Adrenal gland (tissue), 12 donors: ENCODE measurements around the gene CEP89. TPM values are rescaled to one million over a fixed set of nuclear protein-coding genes. Genes with fewer than 3 reads are reported as not detected.
"Not testable (repeated sequence)": the region's sequence is repeated elsewhere in the genome, so short reads cannot be mapped to it uniquely, and the experiment has no call there.

Experiments
- DNase-seq, 7 donors: peaks; one replicate each; pipeline ENCODE4 v3.0.0-alpha.2; 2019 to 2020
- H3K27ac ChIP-seq, 5 donors: fragments of 200-600 bp; sonication (generic) in 4 of 5; 1 replicate in 3 of 5; 2 replicates in 2 of 5; pipeline versions ENCODE4 v1.5.1 to v1.8.0; 2016 to 2020; ENCODE audit warnings: mild to moderate bottlenecking in 1 of 5
- H3K27me3 ChIP-seq: fragments of 200-600 bp; 2 replicates; pipeline ENCODE4 v1.8.0; 2021
- H3K36me3 ChIP-seq, 2 donors: fragments of 200-600 bp; replicated peaks in 1 of 2; 1 replicate in 1 of 2; 2 replicates in 1 of 2; pipeline versions ENCODE4 v1.5.1 to v1.8.0; 2018 to 2022
- H3K4me1 ChIP-seq, 2 donors: fragments of 200-600 bp; replicated peaks in 1 of 2; 1 replicate in 1 of 2; 2 replicates in 1 of 2; pipeline versions ENCODE4 v1.5.1 to v1.8.0; 2018 to 2021
- H3K4me3 ChIP-seq, 4 donors: fragments of 200-600 bp; sonication (generic) in 3 of 4; one replicate each; pipeline ENCODE4 v1.5.1; 2016 to 2018
- H3K9me3 ChIP-seq, 3 donors: fragments of 200-600 bp; sonication (generic) in 1 of 3; replicated peaks in 1 of 3; 1 replicate in 2 of 3; 2 replicates in 1 of 3; pipeline versions ENCODE4 v1.5.1 to v1.8.0; 2016 to 2021
- CTCF ChIP-seq, 6 experiments: fragments of 450-650 bp in 4 of 6; fragments of 200-600 bp in 2 of 6; sonication (generic) in 1 of 6; IDR thresholded peaks; 1 replicate in 5 of 6; 2 replicates in 1 of 6; pipeline versions ENCODE4 v1.5.1 to v1.8.0; 2016 to 2021; ENCODE audit warnings: antibody characterized with exemption in 6 of 6, mild to moderate bottlenecking in 2 of 6, moderate library complexity in 1 of 6
- POLR2A ChIP-seq, 2 donors: fragments of 450-650 bp; IDR thresholded peaks; one replicate each; pipeline ENCODE4 v1.6.1; 2017; ENCODE audit warnings: antibody characterized with exemption in 2 of 2, mild to moderate bottlenecking in 2 of 2, moderate library complexity in 1 of 2
- WGBS, 4 donors: extraction: QIAGEN DNeasy Blood & Tissue Kit in 2 of 4; methylation state at CpG; one replicate each; pipeline versions ENCODE4 v1.1.5 to v1.1.7; 2013 to 2017; 5-methylcytosine and 5-hydroxymethylcytosine counted together
- intact Hi-C, 2 donors: fragments of 100-400 bp; cut with DNase I; formaldehyde crosslinking; loops; one replicate each; pipeline versions ENCODE4 v1.14.1 to v1.15.0; 2022 to 2023
- polyA plus RNA-seq, 3 donors: library from polyadenylated mRNA; stranded (reverse); fragments of 200-250 nt in 2 of 3; fragments of 350-450 nt in 1 of 3; fragmentation: Illumina TruSeq in 1 of 3; extraction: RNeasy Lipid Tissue Mini Kit (QIAGEN cat#74804) in 1 of 3; gene quantifications; one replicate each; pipeline ENCODE4 v1.2.3, GENCODE V29; 2013 to 2014
- total RNA-seq, 9 donors: library from RNA; depleted of rRNA in 4 of 9; stranded (reverse); fragments of >200 nt in 4 of 9; fragments of 120-200 nt in 1 of 9; fragmentation: NEBNext Ultra II Directional in 1 of 9; extraction: Animal tissue kit (Norgen Biotek cat#: 25700) in 1 of 9; gene quantifications; one replicate each; pipeline versions ENCODE4 v1.1.0 to v1.2.4, GENCODE V29; 2013 to 2023
- donor health status: healthy with polysubstance abuse.
- donor health status: Bipolar disorder and iron deficiency.
- donor health status: DM: yes; HTN: yes; CAD: no.
- donor health status: DM: no; HTN: no; CAD: no.
- donor health status: DM: no; HTN: no; CAD: no.
- donor health status: DM: yes; HTN: yes; CAD: no.

Gene CEP89
- total and polyA plus RNA-seq, 12 donors, result 9.2 to 20.1 (median 13.9) TPM

GRCh38 chr19:32870981-32871451 is 100.7 kb downstream of the CEP89 start:
- no peak for DNase-seq

GRCh38 chr19:32869966-32870573 is 101.7 kb downstream of the CEP89 start:
- no peaks in the 10 kb centered on the region for H3K4me1 ChIP-seq
- intact Hi-C loops, result no loop called here
- H3K4me3 ChIP-seq, result no peak overlapping the region
- no peaks in the 10 kb centered on the region for H3K36me3 ChIP-seq
- no peak for DNase-seq
- WGBS, 4 donors, result 79 to 81% (median 80%) methylated on average over 13 to 18 of the region's 18 CpGs
- no peaks in the 10 kb centered on the region for H3K9me3 ChIP-seq
- H3K27ac ChIP-seq, result no peak overlapping the region
- no peak for TF ChIP-seq CTCF (IDR thresholded peaks at IDR 0.05)
- H3K27me3 ChIP-seq, result no peaks in the 10 kb centered on the region

More at GRCh38 chr19:32870981-32871451, 100.7 kb downstream of the CEP89 start:
- Histone ChIP-seq H3K27me3 (no peaks in the 10 kb centered on the region), H3K4me3 (no peak overlapping the region), H3K4me1 (no peaks in the 10 kb centered on the region), H3K27ac (no peak overlapping the region), H3K9me3 (no peaks in the 10 kb centered on the region), H3K36me3 (no peaks in the 10 kb centered on the region)
- no peak for TF ChIP-seq POLR2A (IDR thresholded peaks at IDR 0.05)
- no peak for TF ChIP-seq CTCF (IDR thresholded peaks at IDR 0.05)
- intact Hi-C loops, result no loop called here
- WGBS, 4 donors, result 65 to 80% (median 74%) methylated on average over 9 to 12 of the region's 12 CpGs

GRCh38 chr19:32869369-32869965 is 102.3 kb downstream of the CEP89 start, which contains the start of gene SLC7A9:
TSS of gene SLC7A9 (minus strand) at chr19:32869767. CDS start at chr19:32868534, 1,233 bp downstream.
- Histone ChIP-seq H3K4me1 (no peaks in the 10 kb centered on the region), H3K4me3 (no peak within 1 kb of the TSS), H3K36me3 (no peaks in the 10 kb centered on the region), H3K27ac (no peak within 1 kb of the TSS), H3K27me3 (no peaks in the 10 kb centered on the region), H3K9me3 (no peaks in the 10 kb centered on the region)
- no peak for DNase-seq
- 73 to 78% (median 76%) methylated on average over 14 of the region's 14 CpGs for WGBS, 4 donors
- intact Hi-C loops, result no loop called here
- TF ChIP-seq POLR2A (IDR thresholded peaks at IDR 0.05), result no peak
- no peak for TF ChIP-seq CTCF (IDR thresholded peaks at IDR 0.05)

GRCh38 chr19:32868206-32868950 is 103.4 kb downstream of the CEP89 start:
- WGBS, 4 donors, result 89 to 93% (median 90%) methylated on average over 15 to 19 of the region's 19 CpGs
- Histone ChIP-seq H3K4me1 (no peaks in the 10 kb centered on the region), H3K27me3 (no peaks in the 10 kb centered on the region), H3K9me3 (no peaks in the 10 kb centered on the region), H3K4me3 (no peak overlapping the region), H3K27ac (no peak overlapping the region), H3K36me3 (no peaks in the 10 kb centered on the region)
- intact Hi-C loops, result no loop called here
- TF ChIP-seq POLR2A (IDR thresholded peaks at IDR 0.05) (no peak), CTCF (IDR thresholded peaks at IDR 0.05) (no peak)
- no peak for DNase-seq

GRCh38 chr19:32867436-32867835 is 104.3 kb downstream of the CEP89 start:
- H3K36me3 ChIP-seq, H3K27ac ChIP-seq, DNase-seq, intact Hi-C loops, H3K27me3 ChIP-seq, H3K4me3 ChIP-seq, H3K4me1 ChIP-seq, H3K9me3 ChIP-seq: not testable (repeated sequence)
- WGBS, 4 donors, result 94 to 96% (median 95%) methylated on average over 9 of the region's 9 CpGs
